GM18498 (cell line): ENCODE data around the gene UQCC2.
A peak's percentile ranks its signal among the peaks of the same experiment; 100 is the strongest.

Source experiments
- ATAC-seq: cut with Tn5 transposase; IDR thresholded peaks from one replicate; pipeline ENCODE4 v1.9.1; 2021; ENCODE audit warnings: mild to moderate bottlenecking, moderate library complexity; ENCODE audit not compliant: unreplicated experiment

Gene UQCC2

DNA sequence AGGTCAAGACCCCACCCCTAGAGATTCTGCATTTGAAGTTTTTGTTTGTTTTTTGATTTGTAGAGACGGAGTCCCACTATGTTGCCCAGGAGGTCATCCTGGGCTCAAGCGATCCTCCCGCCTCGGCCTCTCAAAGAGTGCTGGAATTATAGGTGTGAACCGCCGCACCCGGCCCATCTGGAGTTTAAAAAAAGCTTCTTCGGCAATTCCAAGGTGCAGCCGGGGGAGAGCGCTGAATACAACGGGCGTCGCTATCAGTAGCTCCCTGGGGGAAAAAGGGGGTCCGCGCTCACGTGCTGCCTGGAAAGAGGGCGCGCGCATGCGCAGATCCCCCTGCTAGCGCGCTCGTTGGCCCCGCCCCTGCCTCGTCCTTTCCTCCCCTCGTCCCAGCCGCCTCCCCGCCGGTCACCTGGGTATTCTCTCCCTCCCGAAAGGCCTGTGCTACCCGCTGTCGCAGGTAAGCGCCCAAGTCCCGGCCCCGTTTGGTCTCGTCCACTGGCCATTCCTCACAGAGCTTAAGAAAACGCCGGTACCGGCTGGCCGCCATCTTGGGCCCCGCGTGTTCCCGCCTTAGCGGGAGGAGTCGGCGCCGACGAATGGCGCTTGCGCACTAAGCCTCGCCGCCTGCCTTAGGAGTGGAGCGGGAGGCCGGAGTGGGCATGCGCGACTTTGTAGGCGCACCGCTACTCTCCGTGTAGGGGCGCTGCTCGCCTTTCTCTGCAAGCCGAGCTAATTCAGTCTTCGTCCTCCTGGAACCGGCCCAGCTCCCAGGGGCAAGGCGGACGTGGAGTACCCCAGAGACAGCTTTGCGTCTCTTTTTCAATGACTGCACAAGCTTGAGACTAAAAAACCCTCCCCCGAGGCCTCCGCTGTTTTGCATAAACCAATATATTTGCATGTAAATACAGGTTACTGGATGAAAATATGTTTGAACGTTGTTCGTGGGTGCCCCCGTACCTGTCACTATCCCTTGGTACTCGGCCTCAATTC lies at the start of gene UQCC2:
Gene UQCC2 (minus strand): TSS at position 561 of the 990 bp plus-strand sequence. CDS start 14 bp downstream, at position 547.
- ATAC-seq = peak; percentile 88

DNA sequence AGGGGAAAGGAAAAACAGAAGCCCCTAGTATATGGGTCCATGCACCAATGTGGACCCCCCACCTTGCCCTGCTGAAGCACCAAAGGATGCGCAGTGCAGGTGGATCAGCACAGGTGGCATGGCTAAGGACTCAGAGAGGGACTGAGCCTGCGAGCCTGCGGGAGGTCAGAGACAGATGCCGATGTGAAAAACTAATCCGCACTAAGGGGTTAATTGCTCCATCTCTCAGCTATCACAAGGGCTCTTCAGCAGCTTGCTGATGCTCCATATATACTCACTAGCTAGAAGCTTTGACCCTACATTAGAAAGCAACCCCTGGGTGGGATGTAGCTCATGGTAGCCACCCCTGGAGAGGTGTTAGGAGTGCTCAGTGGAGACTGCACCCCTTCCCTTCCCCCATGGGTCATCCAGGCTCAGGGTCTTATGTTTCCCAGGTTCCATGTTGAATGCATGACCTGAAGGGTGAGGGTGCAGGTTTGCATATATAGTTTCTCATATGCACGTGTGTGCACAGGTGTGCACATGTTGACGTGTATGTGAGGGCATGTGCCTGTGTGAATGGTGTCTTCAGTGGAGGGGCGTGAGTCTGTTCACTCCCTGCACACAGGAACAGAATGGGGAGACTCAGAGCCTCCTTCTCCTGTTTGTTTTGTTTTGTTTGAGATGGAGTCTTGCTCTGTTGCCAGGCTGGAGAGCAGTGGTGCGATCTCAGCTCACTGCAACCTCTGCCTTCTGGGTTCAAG lies 48.6 kb upstream of the UQCC2 start:
- no peak for ATAC-seq

DNA sequence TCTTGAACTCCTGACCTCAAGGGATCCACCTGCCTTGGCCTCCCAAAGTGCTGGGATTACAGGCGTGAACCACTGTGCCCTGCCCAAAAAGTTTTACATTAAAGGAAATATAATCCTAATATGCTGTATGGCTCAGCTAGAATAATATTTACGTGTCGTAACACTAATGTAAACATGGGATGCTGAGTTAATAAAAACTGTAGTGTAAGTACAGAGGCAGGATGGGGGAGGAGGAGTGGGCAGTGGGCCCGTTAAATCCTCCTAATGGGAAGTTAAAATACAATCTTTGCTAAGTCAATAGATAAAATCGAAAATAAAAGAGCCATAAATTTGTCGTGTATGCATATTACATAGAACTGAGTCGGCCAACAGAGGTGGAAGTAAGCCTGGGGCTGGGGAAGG lies 47.3 kb upstream of the UQCC2 start:
- ATAC-seq = no peak

DNA sequence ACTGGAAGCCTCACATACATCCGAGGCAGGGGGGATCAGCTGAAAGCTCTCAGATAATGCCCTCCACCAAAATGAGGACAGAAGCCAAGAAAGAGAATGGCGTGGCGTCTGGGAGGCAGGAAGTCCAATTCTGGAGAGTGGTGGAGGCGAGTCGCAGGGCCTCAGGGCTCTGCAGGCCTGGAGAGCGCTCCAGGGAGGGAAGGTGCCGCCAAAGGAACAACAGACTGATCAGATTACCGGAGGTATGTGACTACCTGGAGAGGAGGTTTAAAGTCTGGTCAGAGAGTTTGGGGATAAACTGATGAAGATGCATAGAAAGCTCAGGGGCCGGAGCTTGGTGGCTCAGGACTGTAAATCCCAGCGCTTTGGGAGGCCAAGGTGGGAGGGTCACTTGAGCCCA lies 46.4 kb upstream of the UQCC2 start:
- no peak for ATAC-seq

DNA sequence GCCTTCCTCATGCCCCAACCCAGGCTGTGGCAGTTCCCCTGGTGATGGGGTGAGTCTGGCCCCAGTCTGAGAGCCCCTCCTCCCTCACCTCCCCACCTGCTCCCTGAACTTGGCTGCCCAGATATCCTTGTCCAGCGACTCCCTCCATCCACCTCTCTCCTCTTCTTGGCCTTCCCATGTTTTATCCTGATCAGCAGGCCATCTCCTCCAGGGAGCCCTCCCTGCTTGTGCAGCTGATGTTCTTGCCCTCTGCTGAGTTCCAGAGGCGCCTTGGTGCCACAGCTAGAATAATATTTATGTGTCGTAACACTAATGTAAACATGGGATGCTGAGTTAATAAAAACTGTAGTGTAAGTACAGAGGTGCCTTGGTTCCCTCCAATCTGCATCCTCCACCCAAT lies 45.6 kb upstream of the UQCC2 start:
- ATAC-seq = no peak

DNA sequence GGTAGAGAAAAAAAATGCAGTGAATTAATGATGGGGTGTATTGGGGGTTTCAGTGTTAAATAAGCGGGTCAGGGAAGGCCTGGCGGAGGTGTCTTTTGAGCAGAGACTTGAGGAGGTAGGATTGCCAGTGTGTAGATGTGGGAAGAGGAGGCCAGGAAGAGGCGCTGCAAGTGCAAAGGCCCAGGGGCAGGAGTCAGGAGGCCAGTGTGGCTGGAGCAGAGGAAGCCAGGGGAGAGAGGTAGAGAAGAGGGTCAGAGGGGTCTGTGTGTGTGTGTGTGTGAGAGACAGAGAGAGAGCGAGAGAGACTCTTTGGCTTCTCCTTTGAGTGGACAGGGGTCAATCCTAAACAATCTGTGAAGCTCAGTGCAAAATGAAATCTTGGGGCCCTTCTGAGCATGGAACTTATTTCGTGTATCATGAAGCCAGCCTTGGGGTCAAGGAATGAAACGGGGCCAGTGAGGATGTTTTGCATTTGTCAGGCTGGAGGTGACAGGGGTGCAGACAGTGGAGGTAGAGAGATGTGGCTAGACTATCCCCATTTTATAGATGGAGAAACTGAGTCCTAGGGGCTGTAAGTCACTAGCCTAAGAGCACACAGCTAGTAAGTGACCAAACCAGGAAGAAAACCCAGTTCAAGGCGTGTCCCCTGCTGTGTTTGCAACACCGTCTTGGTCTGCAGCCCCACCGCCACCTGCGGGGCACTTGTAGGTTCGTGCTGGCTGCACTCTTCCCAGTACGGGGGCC lies 44.9 kb upstream of the UQCC2 start:
- ATAC-seq = no peak

DNA sequence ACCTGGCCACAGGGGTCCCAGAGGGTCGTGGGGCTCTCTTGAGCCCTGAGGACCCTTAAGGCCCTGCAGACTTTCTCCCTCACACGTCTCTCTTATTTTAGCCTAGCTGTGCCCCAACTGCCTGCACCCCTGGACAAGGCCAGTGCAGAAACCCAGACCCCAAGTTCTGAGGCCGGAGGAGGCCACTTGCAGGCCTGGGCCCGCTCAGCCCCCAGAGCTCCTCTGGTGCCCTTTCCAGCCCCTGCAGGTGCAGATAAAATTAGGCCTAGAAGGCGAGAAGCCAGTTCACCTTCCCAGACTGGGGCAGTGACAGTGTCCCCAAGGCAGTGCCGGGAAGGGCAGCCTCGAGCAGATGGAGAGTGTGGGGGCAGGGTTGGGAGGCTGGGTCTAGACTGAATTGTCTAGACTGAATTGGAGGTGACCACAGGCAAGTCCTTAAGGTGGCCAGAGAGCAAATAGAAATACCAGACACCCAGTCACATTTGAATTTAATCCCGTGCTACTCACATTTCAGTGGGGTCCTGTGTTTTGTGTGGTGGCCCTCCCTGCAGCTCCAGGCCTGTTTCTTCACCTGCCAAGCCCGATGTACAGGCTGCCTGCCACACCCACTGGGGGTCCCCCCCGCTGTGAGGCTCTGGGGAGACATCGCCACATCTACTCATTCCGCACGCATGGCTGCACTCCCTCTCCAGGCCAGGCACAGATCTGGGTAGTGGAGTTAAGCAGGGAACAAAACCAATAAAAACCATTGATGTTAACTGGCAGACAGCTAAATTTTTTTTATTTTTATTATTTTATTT lies 43.8 kb upstream of the UQCC2 start:
- ATAC-seq = no peak

DNA sequence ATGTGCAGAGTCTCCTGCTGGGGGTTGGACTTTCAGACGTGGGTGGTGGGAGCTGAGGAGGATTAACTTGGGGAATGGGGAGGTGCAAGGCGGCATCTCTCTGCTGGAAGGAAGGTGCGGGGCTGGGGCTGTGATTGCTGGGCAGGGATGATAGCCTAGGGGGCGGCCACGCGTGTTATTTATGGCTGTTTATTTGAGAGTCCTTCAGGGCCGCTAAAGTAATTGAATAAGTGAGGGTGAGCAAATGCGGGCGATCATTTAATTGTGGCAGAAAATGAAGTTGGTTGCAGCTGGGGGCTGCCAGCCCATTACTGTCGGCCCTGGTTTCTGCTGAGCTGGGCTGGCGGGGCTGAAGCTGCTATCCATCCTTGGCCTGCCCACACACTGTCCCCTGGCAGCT lies 42.7 kb upstream of the UQCC2 start:
- no peak for ATAC-seq

DNA sequence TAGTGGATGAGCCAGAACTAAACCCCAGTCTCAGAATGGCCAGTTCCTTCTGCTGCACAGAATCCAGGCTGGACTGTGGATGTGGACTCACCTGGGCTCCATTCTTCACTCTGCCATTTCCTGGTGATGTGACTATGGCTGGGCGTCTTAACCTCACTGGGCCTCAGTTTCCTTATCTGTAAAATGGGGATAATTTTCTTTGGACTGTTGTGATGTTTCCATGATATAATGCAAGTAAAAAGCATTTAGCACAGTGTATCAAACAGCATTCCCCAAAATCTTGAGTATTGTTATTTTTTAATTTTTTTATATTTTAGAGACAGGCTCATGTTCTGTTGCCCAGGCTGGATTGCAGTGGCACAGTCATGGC lies 41.1 kb upstream of the UQCC2 start:
- ATAC-seq = no peak

DNA sequence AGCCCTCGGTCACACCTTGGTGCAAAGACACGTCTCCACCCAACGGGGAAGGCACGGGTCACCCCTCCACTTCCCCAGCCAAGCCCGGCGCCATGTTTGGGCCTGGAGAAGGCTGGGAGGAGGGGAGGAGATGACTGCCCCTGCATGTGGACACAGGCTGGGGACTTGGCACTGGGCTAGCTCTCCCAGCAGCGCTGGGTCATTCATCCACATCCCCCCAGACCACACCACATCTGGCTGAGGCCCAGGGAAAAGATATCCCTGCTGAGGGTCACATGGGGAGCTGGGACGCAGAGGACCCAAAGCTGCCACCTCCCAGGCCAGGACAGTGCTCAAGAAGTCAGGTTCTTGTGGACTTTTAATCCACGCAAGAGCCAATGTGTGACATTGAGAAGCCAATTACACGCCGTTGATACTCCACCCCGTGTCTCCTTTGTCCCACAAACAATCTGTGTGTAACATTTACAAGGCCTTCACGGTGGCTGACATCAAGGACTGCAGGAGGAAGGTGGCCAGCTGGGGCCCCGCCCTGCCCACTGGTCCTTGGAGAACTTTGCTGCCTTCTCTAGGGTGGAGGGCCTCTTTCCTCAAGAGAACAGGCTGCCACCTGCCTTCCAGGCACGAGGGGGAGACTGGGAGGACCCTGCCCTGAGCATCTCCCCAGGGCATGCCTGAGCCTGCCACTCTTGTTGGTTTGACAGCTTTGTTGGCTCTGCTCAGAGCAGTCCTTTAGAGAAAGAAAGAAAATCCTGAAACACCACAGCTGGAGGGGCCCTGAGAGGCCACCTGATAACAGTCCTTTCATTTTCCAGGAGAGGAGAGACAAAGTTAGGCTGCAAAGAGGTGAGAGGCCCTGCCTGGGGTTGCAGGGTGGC lies 40.5 kb upstream of the UQCC2 start:
- ATAC-seq = no peak

DNA sequence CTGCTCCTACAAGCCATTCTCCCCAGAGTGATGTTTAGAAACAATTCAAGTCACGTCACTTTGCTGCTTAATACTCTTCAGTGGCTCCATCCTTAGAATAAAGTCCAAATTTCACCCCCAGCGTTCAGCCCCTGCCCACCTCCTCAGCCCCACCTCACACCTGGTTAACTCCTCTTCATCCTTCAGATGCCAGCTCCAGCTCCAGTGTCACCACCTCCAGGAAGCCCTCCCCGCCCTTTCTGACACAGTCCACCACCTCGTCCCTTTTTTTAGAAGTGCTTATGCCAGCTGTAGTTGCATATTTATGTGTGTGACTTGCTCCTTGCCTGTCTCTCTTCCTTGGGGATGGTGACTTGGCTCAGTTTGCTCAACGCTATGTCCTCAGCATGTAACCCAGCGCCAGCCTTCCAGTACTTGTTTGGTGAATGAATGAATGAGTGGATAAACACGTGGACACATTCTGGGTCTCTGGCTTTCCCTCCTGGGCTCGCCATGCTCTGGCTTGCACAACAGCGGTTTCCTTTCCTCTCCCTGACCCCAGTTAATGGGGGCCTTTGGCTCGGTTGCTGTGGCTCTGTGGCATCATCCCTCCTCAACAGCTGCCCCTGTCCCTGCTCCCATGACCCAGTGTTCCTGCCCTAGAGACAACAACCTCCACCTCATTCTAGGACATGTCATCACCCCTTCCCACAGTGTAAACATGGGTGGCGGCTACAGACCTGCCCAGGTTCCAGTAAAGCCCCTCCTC lies 38.9 kb upstream of the UQCC2 start:
- no peak for ATAC-seq

DNA sequence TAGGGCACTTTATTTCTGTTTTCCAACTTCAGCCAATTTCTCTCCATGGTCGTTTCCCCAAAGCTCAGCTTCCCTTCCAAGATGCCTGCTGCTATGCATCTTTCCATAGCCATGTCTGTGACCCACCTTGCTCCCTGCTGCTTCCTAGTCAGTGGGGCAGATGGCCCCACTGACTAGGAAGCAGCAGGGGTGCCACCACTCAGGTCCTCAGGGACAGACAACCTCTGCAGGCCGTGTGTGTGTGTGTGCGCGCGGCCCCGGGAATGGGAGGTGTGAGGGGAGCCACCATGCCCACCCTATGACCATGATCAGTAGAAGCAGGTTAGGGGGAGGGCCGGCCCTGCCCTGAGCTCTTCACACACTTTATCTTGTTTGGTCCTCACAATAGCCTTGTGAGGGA lies 37.9 kb upstream of the UQCC2 start:
- no peak for ATAC-seq

DNA sequence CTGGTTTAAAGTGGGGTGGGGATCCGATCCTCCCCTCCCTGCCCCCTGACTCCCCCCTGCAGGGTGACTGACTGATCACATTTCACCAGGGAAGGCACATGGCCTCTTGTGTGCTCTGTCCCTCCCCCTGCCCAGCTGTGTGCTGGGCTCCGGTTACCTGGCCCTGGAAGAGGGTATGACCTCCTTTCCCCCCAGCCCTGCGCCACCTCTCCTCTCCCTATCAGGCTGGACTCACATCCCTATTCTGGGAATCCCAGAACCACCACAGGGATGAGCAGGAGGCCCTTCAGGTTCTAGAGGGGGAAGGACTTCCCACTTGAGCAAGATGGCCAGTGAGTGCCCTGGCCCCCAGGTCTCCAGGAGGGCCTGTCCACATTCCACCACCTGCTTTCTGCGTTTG lies 37.3 kb upstream of the UQCC2 start:
- no peak for ATAC-seq

DNA sequence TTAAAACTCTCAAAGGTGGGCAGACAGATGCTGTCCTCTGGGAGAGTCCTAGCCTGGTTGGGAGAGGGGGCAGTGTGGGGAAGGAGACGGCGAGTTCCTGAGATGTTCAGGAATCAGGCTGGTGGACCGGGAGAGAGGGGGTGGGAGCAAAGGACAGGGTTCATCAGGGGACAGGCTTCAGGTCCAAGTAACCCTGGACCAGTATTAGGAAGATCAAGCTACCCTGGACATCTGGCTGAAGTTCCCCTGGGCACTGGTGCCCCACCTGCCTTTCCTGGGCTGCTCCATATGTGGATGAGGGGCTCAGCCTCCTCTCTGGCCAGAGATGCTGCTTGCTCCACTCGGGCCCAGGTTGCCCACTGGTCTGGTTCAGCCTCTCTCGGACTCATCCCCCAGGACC lies 36.3 kb upstream of the UQCC2 start:
- ATAC-seq = no peak

DNA sequence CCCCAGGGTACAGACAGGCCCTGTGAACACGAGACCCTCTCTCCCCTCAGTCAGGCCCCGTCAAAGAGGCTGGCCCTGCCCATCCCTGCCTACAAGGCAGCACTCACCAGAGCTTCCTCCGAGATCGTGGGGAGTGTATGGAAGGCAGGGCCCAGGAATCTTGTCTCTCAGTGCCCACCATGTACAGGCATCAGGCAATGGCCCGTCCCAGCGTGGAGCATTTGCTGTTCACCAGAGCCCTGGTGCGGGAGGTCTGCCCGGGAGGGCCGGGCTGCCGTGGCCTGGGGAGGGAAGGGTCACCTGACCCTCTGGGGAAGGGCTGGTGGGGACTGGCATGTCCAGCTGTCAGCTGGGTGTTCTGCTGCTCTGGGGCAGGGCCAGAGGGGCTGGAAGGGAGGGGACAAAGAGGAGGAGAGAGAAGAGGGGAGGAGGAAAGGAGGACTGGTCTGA lies 35.2 kb upstream of the UQCC2 start, which contains the start of gene IP6K3:
Gene IP6K3 (minus strand): TSS at position 255 of the 450 bp plus-strand sequence. CDS start 11,429 bp downstream, outside the sequence.
- ATAC-seq = no peak

DNA sequence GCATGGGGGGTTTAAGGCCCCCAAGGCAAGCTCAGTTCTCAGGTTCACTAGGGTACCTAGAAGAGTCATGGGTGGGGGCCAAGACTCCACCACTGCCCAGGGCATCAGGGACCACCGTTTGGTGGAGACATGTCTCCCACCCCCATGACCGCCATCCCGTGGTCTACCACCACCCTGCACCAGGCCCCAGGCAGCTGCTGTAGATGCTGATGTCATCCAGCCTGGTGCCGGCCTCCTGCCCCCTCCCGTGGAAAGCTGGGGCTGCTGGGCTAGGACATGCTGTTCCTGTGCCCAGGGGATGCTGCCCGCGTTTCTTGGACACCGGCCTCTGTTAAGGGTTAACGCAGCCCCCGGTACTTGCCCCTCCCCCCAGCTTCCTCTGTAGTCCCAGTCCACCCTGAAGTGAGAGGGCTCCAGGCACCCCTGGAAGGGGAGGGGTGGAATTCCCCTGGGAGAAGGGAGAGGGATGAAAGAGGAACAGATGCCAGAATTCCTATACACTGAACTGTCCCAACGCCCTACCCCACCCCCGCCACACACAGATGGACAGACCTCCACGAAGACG lies 34.6 kb upstream of the UQCC2 start:
- ATAC-seq = no peak

DNA sequence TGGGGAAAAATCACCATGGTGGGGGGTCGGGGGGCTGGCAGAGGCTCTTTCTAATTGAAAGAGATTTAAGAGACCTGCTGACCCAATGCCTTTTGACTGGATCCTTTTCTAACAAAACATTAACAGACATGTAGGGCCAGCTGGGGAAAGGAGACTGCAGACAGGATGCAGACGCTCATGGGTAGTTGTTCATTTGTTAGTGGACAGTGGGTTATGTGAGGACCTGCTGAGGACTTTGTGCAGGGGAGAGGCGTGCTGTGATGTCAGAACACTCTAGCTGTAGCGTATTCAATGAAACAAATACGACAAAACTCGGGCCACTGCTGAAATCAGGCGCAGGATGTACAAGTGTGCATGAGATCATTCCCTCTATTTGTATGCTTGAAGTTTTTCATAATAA lies 34.0 kb upstream of the UQCC2 start:
- ATAC-seq = no peak

DNA sequence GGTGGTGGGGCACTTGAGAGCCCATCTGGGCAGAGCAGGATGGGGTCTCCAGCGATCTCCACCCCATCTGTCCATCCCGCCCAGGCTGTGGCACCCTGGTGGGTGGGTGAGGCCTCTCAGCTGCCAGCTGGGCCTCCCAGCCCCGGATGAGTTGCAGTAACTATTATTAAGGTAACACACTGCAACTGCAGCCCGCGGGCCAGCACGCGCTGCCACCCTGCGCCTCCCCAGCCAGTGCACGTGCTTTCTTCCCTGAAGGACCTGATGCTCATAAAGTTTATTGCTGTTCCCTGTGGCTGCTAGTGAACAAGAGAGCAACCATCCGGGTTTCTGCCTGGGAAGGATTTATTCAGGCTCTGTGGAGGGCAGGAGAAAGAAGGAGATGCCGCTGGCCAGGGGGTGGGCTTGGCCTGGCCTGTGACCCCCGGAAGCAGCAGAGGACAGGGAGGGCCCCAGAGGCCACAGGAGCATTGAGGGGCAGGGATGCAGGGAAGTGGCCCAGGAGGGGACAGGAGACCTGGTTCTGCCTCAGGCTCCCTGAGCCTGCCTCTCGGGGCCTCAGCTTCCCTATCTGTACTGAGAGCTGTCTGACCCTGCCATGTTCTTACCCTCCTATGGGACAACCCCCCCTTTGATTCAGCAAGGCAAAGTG lies 33.5 kb upstream of the UQCC2 start:
- ATAC-seq = no peak
